ENCODE data around the gene SLC17A8. TPM values are rescaled to one million over a fixed set of nuclear protein-coding genes. Genes with fewer than 3 reads are reported as not detected.
"Not testable (repeated sequence)": the region's sequence is repeated elsewhere in the genome, so short reads cannot be mapped to it uniquely, and the experiment has no call there.

Gene SLC17A8
- polyA plus RNA-seq (2012; ENCODE audit: missing spikeins), result not detected

- FAIRE-seq (no peak), DNase-seq (ENCODE audit: insufficient read length) (no peak)
- no peak for TF ChIP-seq POLR2AphosphoS5 (IDR thresholded peaks at IDR 0.05; ENCODE audit: low read depth, low read length)
- TF ChIP-seq POLR2A (IDR thresholded peaks at IDR 0.05; ENCODE audit: low read depth, low read length), result no peak
- TF ChIP-seq TAF1 (IDR thresholded peaks at IDR 0.05; ENCODE audit: borderline replicate concordance, low read depth, low read length), result no peak
Observed at GRCh38 chr12:100356644-100357223, at the start of gene SLC17A8. Gene SLC17A8, plus strand, starts transcription at chr12:100357074. Its CDS starts 318 bp downstream, at chr12:100357392.

- FAIRE-seq; DNase-seq (ENCODE audit: insufficient read length): not testable (repeated sequence)
Observed at GRCh38 chr12:100308138-100308537, 48.7 kb upstream of the SLC17A8 start.

- DNase-seq (ENCODE audit: insufficient read length) (no peak), FAIRE-seq (no peak)
- TF ChIP-seq TAF1 (IDR thresholded peaks at IDR 0.05; ENCODE audit: borderline replicate concordance, low read depth, low read length) (no peak), POLR2AphosphoS5 (IDR thresholded peaks at IDR 0.05; ENCODE audit: low read depth, low read length) (no peak), POLR2A (IDR thresholded peaks at IDR 0.05; ENCODE audit: low read depth, low read length) (no peak)
Observed at GRCh38 chr12:100311317-100311716, 45.6 kb upstream of the SLC17A8 start.

- FAIRE-seq (no peak), DNase-seq (ENCODE audit: insufficient read length) (no peak)
- no peak for TF ChIP-seq POLR2AphosphoS5 (IDR thresholded peaks at IDR 0.05; ENCODE audit: low read depth, low read length)
- no peak for TF ChIP-seq POLR2A (IDR thresholded peaks at IDR 0.05; ENCODE audit: low read depth, low read length)
- TF ChIP-seq TAF1 (IDR thresholded peaks at IDR 0.05; ENCODE audit: borderline replicate concordance, low read depth, low read length), result no peak
Observed at GRCh38 chr12:100317371-100317770, 39.5 kb upstream of the SLC17A8 start.

- TF ChIP-seq POLR2AphosphoS5 (IDR thresholded peaks at IDR 0.05; ENCODE audit: low read depth, low read length), result no peak
- TF ChIP-seq POLR2A (IDR thresholded peaks at IDR 0.05; ENCODE audit: low read depth, low read length), result no peak
- FAIRE-seq (no peak), DNase-seq (ENCODE audit: insufficient read length) (no peak)
Observed at GRCh38 chr12:100324498-100324897, 32.4 kb upstream of the SLC17A8 start.

- DNase-seq (ENCODE audit: insufficient read length) (no peak), FAIRE-seq (no peak)
- TF ChIP-seq TAF1 (IDR thresholded peaks at IDR 0.05; ENCODE audit: borderline replicate concordance, low read depth, low read length) (no peak), POLR2A (IDR thresholded peaks at IDR 0.05; ENCODE audit: low read depth, low read length) (no peak), POLR2AphosphoS5 (IDR thresholded peaks at IDR 0.05; ENCODE audit: low read depth, low read length) (no peak)
Observed at GRCh38 chr12:100326208-100326607, 30.7 kb upstream of the SLC17A8 start.

GRCh38 chr12:100329800-100330199, 27.1 kb upstream of the SLC17A8 start:
- FAIRE-seq (peak; percentile 93), DNase-seq (ENCODE audit: insufficient read length) (no peak)

GRCh38 chr12:100331871-100332270, 25.0 kb upstream of the SLC17A8 start:
- no peak for DNase-seq (ENCODE audit: insufficient read length)
- TF ChIP-seq POLR2AphosphoS5 (IDR thresholded peaks at IDR 0.05; ENCODE audit: low read depth, low read length) (no peak), TAF1 (IDR thresholded peaks at IDR 0.05; ENCODE audit: borderline replicate concordance, low read depth, low read length) (no peak), POLR2A (IDR thresholded peaks at IDR 0.05; ENCODE audit: low read depth, low read length) (no peak)
- no peak for FAIRE-seq

More at GRCh38 chr12:100329800-100330199, 27.1 kb upstream of the SLC17A8 start:
- no peak for TF ChIP-seq POLR2A (IDR thresholded peaks at IDR 0.05; ENCODE audit: low read depth, low read length)
- TF ChIP-seq POLR2AphosphoS5 (IDR thresholded peaks at IDR 0.05; ENCODE audit: low read depth, low read length), result no peak
- no peak for TF ChIP-seq TAF1 (IDR thresholded peaks at IDR 0.05; ENCODE audit: borderline replicate concordance, low read depth, low read length)

GRCh38 chr12:100332852-100333251, 24.0 kb upstream of the SLC17A8 start:
- TF ChIP-seq POLR2AphosphoS5 (IDR thresholded peaks at IDR 0.05; ENCODE audit: low read depth, low read length), result no peak
- TF ChIP-seq POLR2A (IDR thresholded peaks at IDR 0.05; ENCODE audit: low read depth, low read length), result no peak
- TF ChIP-seq TAF1 (IDR thresholded peaks at IDR 0.05; ENCODE audit: borderline replicate concordance, low read depth, low read length), result no peak
- DNase-seq (ENCODE audit: insufficient read length) (no peak), FAIRE-seq (no peak)

GRCh38 chr12:100337299-100337698, 19.6 kb upstream of the SLC17A8 start:
- TF ChIP-seq POLR2A (IDR thresholded peaks at IDR 0.05; ENCODE audit: low read depth, low read length), result no peak
- no peak for TF ChIP-seq POLR2AphosphoS5 (IDR thresholded peaks at IDR 0.05; ENCODE audit: low read depth, low read length)
- no peak for TF ChIP-seq TAF1 (IDR thresholded peaks at IDR 0.05; ENCODE audit: borderline replicate concordance, low read depth, low read length)
- no peak for FAIRE-seq
- DNase-seq (ENCODE audit: insufficient read length), result no peak

- TF ChIP-seq TAF1 (IDR thresholded peaks at IDR 0.05; ENCODE audit: borderline replicate concordance, low read depth, low read length), result no peak
- no peak for TF ChIP-seq POLR2A (IDR thresholded peaks at IDR 0.05; ENCODE audit: low read depth, low read length)
- TF ChIP-seq POLR2AphosphoS5 (IDR thresholded peaks at IDR 0.05; ENCODE audit: low read depth, low read length), result no peak
- FAIRE-seq (no peak), DNase-seq (ENCODE audit: insufficient read length) (no peak)
Observed at GRCh38 chr12:100337727-100338126, 19.1 kb upstream of the SLC17A8 start.

GRCh38 chr12:100339071-100339470, 17.8 kb upstream of the SLC17A8 start:
- FAIRE-seq (peak; percentile 42), DNase-seq (ENCODE audit: insufficient read length) (no peak)
- TF ChIP-seq TAF1 (IDR thresholded peaks at IDR 0.05; ENCODE audit: borderline replicate concordance, low read depth, low read length) (no peak), POLR2AphosphoS5 (IDR thresholded peaks at IDR 0.05; ENCODE audit: low read depth, low read length) (no peak), POLR2A (IDR thresholded peaks at IDR 0.05; ENCODE audit: low read depth, low read length) (no peak)

GRCh38 chr12:100342897-100343296, 14.0 kb upstream of the SLC17A8 start:
- DNase-seq (ENCODE audit: insufficient read length); FAIRE-seq: not testable (repeated sequence)

GRCh38 chr12:100344351-100344750, 12.5 kb upstream of the SLC17A8 start:
- not testable (repeated sequence) for FAIRE-seq; DNase-seq (ENCODE audit: insufficient read length)
